Tibial nerve (tissue), 3 donors: ENCODE measurements around the gene FAM237B.

Experiments
- POLR2A ChIP-seq, 2 donors: fragments of 450-650 bp; IDR thresholded peaks; one replicate each; pipeline ENCODE4 v1.6.1; 2017; ENCODE audit warnings: antibody characterized with exemption in 2 of 2, mild to moderate bottlenecking in 2 of 2, moderate library complexity in 2 of 2
- TF ChIP-seq, protein P1 (sequence below), 5 experiments: fragments of 200-600 bp in 3 of 5; fragments of 450-650 bp in 2 of 5; sonication (generic) in 3 of 5; IDR thresholded peaks; one replicate each; pipeline ENCODE4 v1.5.1; 2016 to 2019; ENCODE audit warnings: antibody characterized with exemption in 5 of 5, mild to moderate bottlenecking in 3 of 5, moderate library complexity in 2 of 5

DNA sequence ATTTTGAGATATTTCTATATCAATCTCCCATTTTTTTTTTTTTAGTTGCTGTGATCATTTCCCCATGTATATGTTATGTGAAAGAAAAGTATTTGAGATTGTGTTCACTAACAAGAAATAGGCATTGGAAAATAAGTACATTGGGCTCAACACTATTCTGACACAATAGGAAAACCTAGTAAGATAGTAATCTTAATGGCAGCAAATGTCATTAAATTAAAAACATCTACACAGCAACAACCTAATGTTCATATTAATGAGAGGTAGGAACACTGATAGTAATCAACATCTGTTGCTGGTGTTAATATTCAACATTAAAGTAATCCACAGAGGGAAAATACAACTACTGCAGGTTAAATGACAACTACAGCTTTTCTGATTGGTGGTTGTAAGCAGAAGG is 23.9 kb upstream of the FAM237B start:
- TF ChIP-seq, protein P1, sequence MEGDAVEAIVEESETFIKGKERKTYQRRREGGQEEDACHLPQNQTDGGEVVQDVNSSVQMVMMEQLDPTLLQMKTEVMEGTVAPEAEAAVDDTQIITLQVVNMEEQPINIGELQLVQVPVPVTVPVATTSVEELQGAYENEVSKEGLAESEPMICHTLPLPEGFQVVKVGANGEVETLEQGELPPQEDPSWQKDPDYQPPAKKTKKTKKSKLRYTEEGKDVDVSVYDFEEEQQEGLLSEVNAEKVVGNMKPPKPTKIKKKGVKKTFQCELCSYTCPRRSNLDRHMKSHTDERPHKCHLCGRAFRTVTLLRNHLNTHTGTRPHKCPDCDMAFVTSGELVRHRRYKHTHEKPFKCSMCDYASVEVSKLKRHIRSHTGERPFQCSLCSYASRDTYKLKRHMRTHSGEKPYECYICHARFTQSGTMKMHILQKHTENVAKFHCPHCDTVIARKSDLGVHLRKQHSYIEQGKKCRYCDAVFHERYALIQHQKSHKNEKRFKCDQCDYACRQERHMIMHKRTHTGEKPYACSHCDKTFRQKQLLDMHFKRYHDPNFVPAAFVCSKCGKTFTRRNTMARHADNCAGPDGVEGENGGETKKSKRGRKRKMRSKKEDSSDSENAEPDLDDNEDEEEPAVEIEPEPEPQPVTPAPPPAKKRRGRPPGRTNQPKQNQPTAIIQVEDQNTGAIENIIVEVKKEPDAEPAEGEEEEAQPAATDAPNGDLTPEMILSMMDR (IDR thresholded peaks at IDR 0.05) = no peak
- no peak for TF ChIP-seq POLR2A (IDR thresholded peaks at IDR 0.05)
